GM10266 (cell line): ENCODE measurements around the gene EPHA2.

Source experiments
- DNase-seq: peaks from one replicate; pipeline ENCODE4 v3.0.0; 2012; ENCODE audit errors: extremely low spot score
- CTCF ChIP-seq: IDR thresholded peaks from 2 replicates; pipeline ENCODE4 v1.5.1; 2012; ENCODE audit warnings: mild to moderate bottlenecking, low read depth; ENCODE audit not compliant: control insufficient read depth, insufficient read depth; ENCODE audit errors: missing control alignments

EPHA2 gene

GRCh38 chr1:16147156-16147926, 8.5 kb downstream of the EPHA2 start:
- no peak for DNase-seq
- TF ChIP-seq CTCF = no peak

GRCh38 chr1:16146279-16147155, 9.4 kb downstream of the EPHA2 start:
- DNase-seq = no peak
- no peak for TF ChIP-seq CTCF

DNA sequence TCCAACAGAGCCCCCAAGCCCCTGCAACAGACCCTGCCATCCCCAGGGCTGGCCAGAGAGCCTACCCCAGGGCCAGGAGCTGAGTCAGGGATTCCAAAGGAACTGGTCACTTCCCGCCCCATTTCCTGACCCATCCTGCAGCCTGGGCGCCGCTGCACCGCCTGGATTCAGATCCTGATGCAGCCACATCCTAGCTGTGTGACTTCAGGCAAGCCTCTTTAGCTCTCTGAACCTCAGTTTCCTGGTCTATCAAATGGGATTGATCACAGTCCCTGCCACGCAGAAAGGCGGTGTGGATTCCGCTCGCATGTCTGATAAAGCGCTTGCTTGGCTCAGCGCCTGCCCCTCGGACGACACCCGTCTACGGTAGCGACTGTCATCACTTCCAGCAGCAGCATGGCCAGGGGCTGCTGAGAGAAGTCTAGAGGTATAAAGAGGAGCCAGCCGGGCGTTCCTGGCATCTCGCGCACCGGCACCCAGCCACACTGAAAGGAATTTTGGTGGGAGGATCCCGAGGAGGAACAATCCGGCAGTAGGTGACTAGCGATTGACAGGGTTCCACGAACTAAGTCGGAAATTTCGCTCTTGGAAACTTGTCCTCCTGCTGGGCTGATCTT, 10.1 kb downstream of the EPHA2 start:
- DNase-seq = no peak

DNA sequence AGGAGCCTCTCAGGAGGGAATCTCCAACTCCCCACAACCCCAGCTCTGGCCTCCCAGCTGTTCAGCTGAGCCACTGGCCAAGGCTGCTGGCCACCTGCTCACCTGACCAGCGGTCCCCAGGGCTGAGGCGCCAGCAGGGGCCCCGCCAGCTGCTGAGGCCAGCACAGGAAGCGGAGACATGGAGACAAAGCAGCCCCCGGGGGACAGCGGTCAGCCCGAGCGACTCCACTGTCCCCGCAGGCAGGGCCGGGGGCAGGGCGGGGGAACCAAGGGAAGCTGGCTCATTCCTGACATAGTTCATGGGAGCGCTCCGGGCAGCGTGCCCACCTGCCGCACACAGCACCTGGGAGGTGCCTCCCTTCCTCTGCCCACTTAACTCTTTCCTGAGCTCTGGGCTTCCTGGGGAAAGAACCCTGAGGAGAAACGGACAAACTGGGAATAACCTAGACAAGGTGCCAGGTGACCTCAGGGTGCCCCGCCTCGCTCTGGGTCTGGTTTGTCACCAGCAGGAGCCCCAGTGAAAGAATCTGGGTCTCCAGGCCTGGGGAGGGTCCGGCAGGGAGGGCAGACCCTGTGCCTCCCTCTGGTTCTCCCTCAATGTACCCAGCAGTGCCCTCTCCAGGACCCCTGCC, 10.7 kb downstream of the EPHA2 start:
- DNase-seq = no peak
- TF ChIP-seq CTCF = no peak

More for the DNA sequence above, 10.1 kb downstream of the EPHA2 start:
- TF ChIP-seq CTCF = no peak

- TF ChIP-seq CTCF = no peak
- no peak for DNase-seq
These were observed 11.4 kb downstream of the EPHA2 start for GRCh38 chr1:16144325-16145029.

- no peak for TF ChIP-seq CTCF
- no peak for DNase-seq
These were observed 12.1 kb downstream of the EPHA2 start for GRCh38 chr1:16143566-16144324.
